HEK293T (cell line): ENCODE results near the gene DNAJC28.
"Not testable (repeated sequence)": the region's sequence is repeated elsewhere in the genome, so short reads cannot be mapped to it uniquely, and the experiment has no call there.

Experiments
- CTCF ChIA-PET: fragments of 350-600 bp; formaldehyde crosslinking; extraction: SDS; loops from one replicate; lab custom pipeline; 2021; ENCODE audit warnings: antibody characterized with exemption, inconsistent platforms; lab: Yijun Ruan, JAX
- POLR2A ChIA-PET: fragments of 350-600 bp; formaldehyde crosslinking; extraction: SDS; loops from one replicate; lab custom pipeline; 2020; ENCODE audit warnings: antibody characterized with exemption, inconsistent platforms; lab: Yijun Ruan, JAX
- DNase-seq: peaks from one replicate; pipeline ENCODE4 v3.0.0; 2012; ENCODE audit warnings: mixed read lengths; ENCODE audit errors: extremely low spot score
- ARNT ChIP-seq: fragments of 450-650 bp; IDR thresholded peaks from 2 replicates; pipeline ENCODE4 v1.6.1; 2017; ENCODE audit warnings: mild to moderate bottlenecking
- BHLHE40 ChIP-seq: fragments of 450-650 bp; IDR thresholded peaks from 2 replicates; pipeline ENCODE4 v1.6.1; 2016; ENCODE audit warnings: mild to moderate bottlenecking, moderate library complexity, borderline replicate concordance
- CTBP1 ChIP-seq: fragments of 450-650 bp; IDR thresholded peaks from 2 replicates; pipeline ENCODE4 v1.6.1; 2016; ENCODE audit warnings: borderline replicate concordance
- ELF4 ChIP-seq: fragments of 450-650 bp; IDR thresholded peaks from 2 replicates; pipeline ENCODE4 v1.6.1; 2017; ENCODE audit warnings: antibody characterized with exemption
- FOXA1 ChIP-seq: fragments of 450-650 bp; IDR thresholded peaks from 2 replicates; pipeline ENCODE4 v1.6.1; 2016; ENCODE audit warnings: mild to moderate bottlenecking
- FOXK2 ChIP-seq: fragments of 450-650 bp; IDR thresholded peaks from 2 replicates; pipeline ENCODE4 v1.6.1; 2016; ENCODE audit warnings: mild to moderate bottlenecking
- FOXM1 ChIP-seq: fragments of 450-650 bp; IDR thresholded peaks from 2 replicates; pipeline ENCODE4 v1.6.1; 2017; ENCODE audit warnings: mild to moderate bottlenecking, borderline replicate concordance
- HDGF ChIP-seq: fragments of 450-650 bp; IDR thresholded peaks from 2 replicates; pipeline ENCODE4 v1.6.1; 2017; ENCODE audit warnings: antibody characterized with exemption, borderline replicate concordance
- L3MBTL2 ChIP-seq: fragments of 450-650 bp; conservative IDR thresholded peaks from 2 replicates; pipeline ENCODE4 v1.6.1; 2016; ENCODE audit warnings: mild to moderate bottlenecking
- LEF1 ChIP-seq: fragments of 450-650 bp; IDR thresholded peaks from 2 replicates; pipeline ENCODE4 v1.6.1; 2017; ENCODE audit warnings: mild to moderate bottlenecking, borderline replicate concordance
- NFRKB ChIP-seq: fragments of 450-650 bp; IDR thresholded peaks from 2 replicates; pipeline ENCODE4 v1.6.1; 2016; ENCODE audit warnings: mild to moderate bottlenecking, moderate library complexity
- SP1 ChIP-seq: fragments of 450-650 bp; IDR thresholded peaks from 2 replicates; pipeline ENCODE4 v1.6.1; 2017
- SUZ12 ChIP-seq: fragments of 450-650 bp; IDR thresholded peaks from 2 replicates; pipeline ENCODE4 v1.6.1; 2016; ENCODE audit warnings: mild to moderate bottlenecking
- TARDBP ChIP-seq: fragments of 450-650 bp; IDR thresholded peaks from 2 replicates; pipeline ENCODE4 v1.6.1; 2016
- ZNF384 ChIP-seq: fragments of 450-650 bp; IDR thresholded peaks from 2 replicates; pipeline ENCODE4 v1.6.1; 2016
- TF ChIP-seq, protein P1 (sequence below): fragments of 450-650 bp; IDR thresholded peaks from 2 replicates; pipeline ENCODE4 v1.6.1; 2016

DNAJC28 gene

DNA sequence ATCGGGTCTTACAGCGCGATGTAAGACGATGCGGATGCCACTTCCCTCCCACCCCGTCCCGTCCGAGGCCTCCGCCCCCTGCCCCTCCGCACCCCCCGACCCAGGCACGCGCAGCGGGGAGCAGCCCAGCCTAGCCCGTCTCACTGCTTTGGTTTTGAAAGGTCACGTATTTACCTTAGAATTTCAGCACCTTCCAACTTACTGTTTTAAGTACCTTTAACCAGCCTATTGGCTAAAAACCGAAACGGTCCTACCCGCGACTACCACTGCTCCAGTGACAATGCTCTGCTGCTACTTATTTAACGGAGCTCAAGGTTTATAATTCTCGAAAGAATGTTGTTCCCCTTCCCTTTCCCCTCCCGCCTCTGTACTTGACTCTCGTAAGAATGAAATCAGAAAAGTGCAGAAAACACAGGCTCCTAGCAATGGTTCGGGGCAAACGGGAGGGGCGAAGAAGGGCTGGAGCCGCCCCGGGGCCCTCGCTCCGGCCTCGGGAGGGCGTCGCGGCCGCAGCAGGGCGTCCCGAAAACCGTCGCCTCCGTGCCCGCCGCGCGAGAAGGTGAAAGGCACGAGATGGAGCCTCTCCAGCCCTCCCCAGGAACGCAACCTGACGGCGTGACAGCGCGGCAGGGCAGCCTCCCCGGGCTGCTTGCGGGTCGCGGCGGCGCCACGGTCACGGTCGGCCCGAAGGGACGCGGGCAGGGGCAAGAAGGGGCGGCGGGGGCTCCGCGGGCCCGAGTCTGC lies 12.4 kb downstream of the DNAJC28 start:
- ChIA-PET CTCF (interaction anchor here (1.4 kb wide), 1 partner anchor 118 kb away, joined by 5 read pairs; no protein-coding TSS in a partner anchor), POLR2A (interaction anchor here (1.0 to 3.7 kb wide), 7 partner anchors 11 to 249 kb away, joined by 3 to 42 read pairs (median 7); partner anchors contain the start of genes DNAJC28, DONSON, IFNAR1 and IFNAR2)
- TF ChIP-seq BHLHE40 (no peak), HDGF (no peak), LEF1 (no peak), FOXK2 (no peak), FOXM1 (no peak), CTBP1 (no peak), SP1 (no peak), L3MBTL2 (no peak), SUZ12 (no peak), ARNT (no peak), ZNF384 (no peak), TARDBP (no peak), NFRKB (no peak)
- TF ChIP-seq, protein P1, sequence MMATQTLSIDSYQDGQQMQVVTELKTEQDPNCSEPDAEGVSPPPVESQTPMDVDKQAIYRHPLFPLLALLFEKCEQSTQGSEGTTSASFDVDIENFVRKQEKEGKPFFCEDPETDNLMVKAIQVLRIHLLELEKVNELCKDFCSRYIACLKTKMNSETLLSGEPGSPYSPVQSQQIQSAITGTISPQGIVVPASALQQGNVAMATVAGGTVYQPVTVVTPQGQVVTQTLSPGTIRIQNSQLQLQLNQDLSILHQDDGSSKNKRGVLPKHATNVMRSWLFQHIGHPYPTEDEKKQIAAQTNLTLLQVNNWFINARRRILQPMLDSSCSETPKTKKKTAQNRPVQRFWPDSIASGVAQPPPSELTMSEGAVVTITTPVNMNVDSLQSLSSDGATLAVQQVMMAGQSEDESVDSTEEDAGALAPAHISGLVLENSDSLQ: no peak
- DNase-seq: peak; percentile 40

DNA sequence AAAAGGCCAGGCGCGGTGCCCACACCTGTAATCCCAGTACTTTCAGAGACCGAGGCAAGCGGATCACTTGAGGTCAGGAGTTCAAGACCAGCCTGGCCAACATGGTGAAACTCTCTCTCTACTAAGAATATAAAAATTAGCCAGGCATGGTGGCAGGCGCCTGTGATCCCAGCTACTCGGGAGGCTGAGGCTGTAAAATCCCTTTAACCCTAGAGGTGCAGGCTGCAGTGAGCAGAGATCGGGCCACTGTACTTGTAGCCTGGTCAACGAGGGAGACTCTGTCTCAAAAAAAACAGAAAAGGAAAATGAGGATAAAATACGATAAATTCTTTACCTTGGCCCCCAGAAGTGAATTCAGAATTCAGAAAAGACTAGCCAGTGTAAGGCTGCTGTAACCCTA lies 13.3 kb downstream of the DNAJC28 start:
- no peak for TF ChIP-seq ELF4
- TF ChIP-seq L3MBTL2: no peak
- POLR2A ChIA-PET: no interaction called here
- DNase-seq: no peak
- CTCF ChIA-PET: no interaction called here

DNA sequence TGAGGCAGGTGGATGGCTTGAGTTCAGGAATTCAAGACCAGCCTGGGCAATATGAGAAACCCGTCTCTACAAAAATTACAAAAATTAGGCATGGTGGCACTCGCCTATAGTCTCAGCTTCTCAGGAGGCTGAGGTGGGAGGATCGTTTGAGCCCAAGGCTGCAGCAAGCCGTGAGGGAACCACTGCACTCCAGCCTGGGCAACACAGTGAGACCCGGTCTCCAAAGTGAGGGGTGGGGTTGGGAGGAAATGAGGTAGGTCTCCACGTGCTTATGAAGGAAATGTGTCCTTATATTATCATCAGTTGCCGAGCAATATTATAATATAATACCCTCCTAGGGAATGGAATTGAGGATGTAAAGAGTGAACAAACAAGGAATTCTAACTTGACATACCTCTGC lies 14.4 kb downstream of the DNAJC28 start:
- DNase-seq: no peak
- TF ChIP-seq FOXA1: no peak
- no peak for TF ChIP-seq ARNT
- no peak for TF ChIP-seq SUZ12
- TF ChIP-seq ELF4: no peak
- TF ChIP-seq HDGF: no peak
- no peak for TF ChIP-seq FOXM1
- TF ChIP-seq FOXK2: no peak
- TF ChIP-seq LEF1: no peak
- no peak for TF ChIP-seq TARDBP
- no peak for TF ChIP-seq ZNF384
- CTCF ChIA-PET: no interaction called here
- POLR2A ChIA-PET: no interaction called here

DNA sequence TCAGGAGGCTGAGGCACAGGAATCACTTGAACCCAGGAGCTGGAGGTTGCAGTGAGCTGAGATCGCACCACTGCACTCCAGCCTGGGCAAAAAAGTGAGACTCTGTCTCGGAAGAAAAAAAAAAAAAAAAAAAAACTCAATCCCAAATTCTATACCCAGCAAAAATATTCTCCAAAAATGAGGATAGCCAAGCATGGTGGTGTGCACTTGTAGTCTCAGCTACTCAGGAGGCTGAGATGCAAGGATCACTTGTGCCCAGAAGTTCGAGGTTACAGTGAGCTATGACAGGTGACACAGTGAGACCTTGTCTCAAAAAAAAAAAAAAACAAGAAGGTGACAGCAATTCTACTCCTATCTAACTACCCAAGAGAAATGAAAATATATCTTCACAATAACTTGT lies 18.2 kb downstream of the DNAJC28 start:
- POLR2A ChIA-PET: no interaction called here
- DNase-seq: no peak
- CTCF ChIA-PET: interaction anchor here (0.7 kb wide), 1 partner anchor 602 kb away, joined by 3 read pairs; no protein-coding TSS in a partner anchor
- TF ChIP-seq FOXA1 (no peak), TARDBP (no peak), SUZ12 (no peak), ELF4 (no peak), FOXK2 (no peak), ARNT (no peak), FOXM1 (no peak), ZNF384 (peak; percentile 63; the same call in 1 of the 2 replicates)

DNA sequence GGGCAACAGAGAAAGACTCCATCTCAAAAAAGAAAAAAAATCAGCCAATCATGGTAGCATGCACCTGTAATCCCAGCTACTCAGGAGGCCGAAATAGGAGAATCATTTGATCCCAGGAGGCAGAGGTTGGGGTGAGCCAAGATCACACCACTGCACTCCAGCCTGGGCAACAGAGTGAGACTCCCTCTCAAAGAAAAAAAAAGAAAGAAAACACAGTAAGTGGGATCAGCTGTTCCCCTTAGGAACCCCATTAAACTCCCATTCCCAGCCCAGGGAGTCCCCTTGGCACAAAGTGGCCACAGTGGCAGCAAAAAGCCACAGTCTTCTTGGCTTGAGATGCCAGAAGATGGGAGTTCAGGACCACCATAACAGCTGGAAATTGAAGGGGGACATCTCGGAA lies 20.8 kb downstream of the DNAJC28 start:
- ChIA-PET CTCF (no interaction called here), POLR2A (no interaction called here)
- no peak for DNase-seq
- TF ChIP-seq, protein P1: no peak
- TF ChIP-seq L3MBTL2 (no peak), BHLHE40 (no peak), FOXA1 (no peak), SUZ12 (no peak), ELF4 (no peak), FOXM1 (no peak), NFRKB (no peak), ZNF384 (no peak), FOXK2 (no peak), ARNT (no peak), LEF1 (no peak), CTBP1 (no peak), TARDBP (no peak)

DNA sequence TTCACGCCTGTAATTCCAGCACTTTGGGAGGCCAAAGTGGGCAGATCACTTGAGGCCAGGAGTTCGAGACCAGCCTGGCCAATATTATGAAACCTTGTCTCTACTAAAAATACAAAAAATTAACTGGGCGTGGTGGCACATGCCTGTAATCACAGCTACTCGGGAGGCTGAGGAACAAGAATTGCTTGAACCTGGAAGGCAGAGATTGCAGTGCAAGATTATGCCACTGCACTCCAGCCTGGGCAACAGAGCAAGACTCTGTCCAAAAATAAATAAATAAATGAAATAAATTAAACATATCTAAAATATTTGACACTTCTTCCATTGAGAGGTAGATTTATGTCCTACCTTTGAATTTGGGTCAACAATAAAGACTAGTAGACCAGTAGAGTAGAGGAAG lies 22.3 kb downstream of the DNAJC28 start:
- CTCF ChIA-PET, POLR2A ChIA-PET, DNase-seq: not testable (repeated sequence)

DNA sequence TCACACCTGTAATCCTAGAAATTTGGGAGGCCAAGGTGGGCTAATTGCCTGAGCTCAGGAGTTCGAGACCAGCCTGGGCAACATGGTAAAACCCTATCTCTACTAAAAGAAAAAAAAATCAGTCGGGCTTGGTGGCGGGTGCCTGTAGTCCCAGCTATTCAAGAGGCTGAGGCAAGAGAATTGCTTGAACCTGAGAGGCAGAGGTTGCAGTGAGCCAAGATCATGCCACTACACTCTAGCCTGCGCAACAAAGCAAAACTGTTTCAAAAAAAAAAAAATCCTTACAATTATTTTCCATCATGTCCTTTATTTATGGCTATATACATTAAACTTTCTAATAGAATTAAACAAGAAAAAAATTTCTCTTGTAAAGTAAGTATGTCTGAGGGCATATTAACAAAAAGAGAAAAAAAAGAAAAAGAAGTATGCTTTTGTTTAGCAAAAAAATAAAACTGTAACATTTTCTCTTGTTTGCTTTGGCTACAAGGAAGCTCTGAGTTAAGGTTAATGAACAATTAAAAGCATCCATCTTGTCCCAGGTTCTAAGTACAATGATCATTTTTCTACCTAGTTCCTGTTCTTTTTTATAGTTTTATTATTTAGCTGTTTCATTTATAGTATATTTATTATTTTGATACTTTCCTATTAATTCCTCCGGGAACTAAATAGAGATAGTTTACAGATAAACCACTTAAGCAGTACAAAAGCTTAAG lies 29.8 kb downstream of the DNAJC28 start:
- ChIA-PET POLR2A (interaction anchor here (0.9 kb wide), 1 partner anchor 137 kb away, joined by 3 read pairs; the partner anchor contains the start of gene IFNAR1), CTCF (no interaction called here)
- TF ChIP-seq FOXA1 (no peak), SUZ12 (no peak), BHLHE40 (no peak), SP1 (no peak), HDGF (no peak)

More for the DNA sequence above, 29.8 kb downstream of the DNAJC28 start:
- DNase-seq: no peak
